Osteoblast (primary cell): ENCODE measurements around the gene OBSL1. TPM values are rescaled to one million over a fixed set of nuclear protein-coding genes. Genes with fewer than 3 reads are reported as not detected.

Experiments used
- DNase-seq: peaks from one replicate; pipeline ENCODE4 v3.0.0; 2011; ENCODE audit warnings: low spot score, mixed read lengths; ENCODE audit not compliant: insufficient read length; ENCODE audit errors: missing footprints
- H2AFZ ChIP-seq: 2 replicates; pipeline ENCODE4 v1.6.0; 2011; ENCODE audit warnings: mild to moderate bottlenecking, low read length
- H3K27ac ChIP-seq: 2 replicates; pipeline ENCODE4 v1.5.1; 2011; ENCODE audit warnings: mild to moderate bottlenecking, low read depth, low read length, moderate library complexity
- H3K27me3 ChIP-seq: 2 replicates; pipeline ENCODE4 v1.6.0; 2012; ENCODE audit warnings: mild to moderate bottlenecking, control low read depth, inconsistent platforms, low read length, moderate library complexity; ENCODE audit not compliant: insufficient read depth
- H3K36me3 ChIP-seq: 2 replicates; pipeline ENCODE4 v1.5.1; 2011; ENCODE audit warnings: mild to moderate bottlenecking, low read length, control low read depth, moderate library complexity; ENCODE audit not compliant: insufficient read depth
- H3K4me1 ChIP-seq: 2 replicates; pipeline ENCODE4 v1.5.1; 2011; ENCODE audit warnings: mild to moderate bottlenecking, low read length, control low read depth, moderate library complexity; ENCODE audit not compliant: insufficient read depth
- H3K4me2 ChIP-seq: 2 replicates; pipeline ENCODE4 v1.6.0; 2011; ENCODE audit warnings: mild to moderate bottlenecking, low read length; ENCODE audit not compliant: insufficient read depth
- H3K4me3 ChIP-seq: fragments of 200-600 bp; sonication (generic); 3 replicates; pipeline ENCODE4 v1.5.1; 2012; ENCODE audit warnings: mild to moderate bottlenecking, low read length, inconsistent platforms; ENCODE audit not compliant: insufficient read depth
- H3K79me2 ChIP-seq: 2 replicates; pipeline ENCODE4 v1.6.0; 2012; ENCODE audit warnings: mild to moderate bottlenecking, low read length, control low read depth, inconsistent platforms; ENCODE audit not compliant: insufficient read depth
- H3K9me3 ChIP-seq: 2 replicates; pipeline ENCODE4 v1.5.1; 2011; ENCODE audit warnings: low read depth, low read length, control low read depth
- H4K20me1 ChIP-seq: 2 replicates; pipeline ENCODE4 v1.6.0; 2012; ENCODE audit warnings: mild to moderate bottlenecking, low read length, control low read depth; ENCODE audit not compliant: insufficient read depth
- CTCF ChIP-seq: IDR thresholded peaks from 2 replicates; pipeline ENCODE4 v1.5.1; 2011; ENCODE audit warnings: mild to moderate bottlenecking, low read depth, low read length, moderate library complexity; ENCODE audit errors: extremely low read depth
- total RNA-seq: library from RNA; depleted of rRNA; stranded (reverse); fragments of >200 nt; gene quantifications from 2 replicates; pipeline ENCODE4 v1.2.3, GENCODE V29; 2012

OBSL1 gene
- total RNA-seq, 1 donor: 65.9 TPM

- H3K36me3 ChIP-seq: peaks cover 31% of the 10 kb centered on the region
- H3K4me3 ChIP-seq: no peak overlapping the region
- H3K4me1 ChIP-seq: peaks cover 12% of the 10 kb centered on the region
Observed at GRCh38 chr2:219507581-219508443, 63.5 kb downstream of the OBSL1 start.

GRCh38 chr2:219506802-219507526, 64.4 kb downstream of the OBSL1 start:
- peaks cover 10% of the 10 kb centered on the region for H3K27me3 ChIP-seq
- no peak for DNase-seq
- H3K4me2 ChIP-seq: no peak overlapping the region
- peaks cover 12% of the 10 kb centered on the region for H3K4me1 ChIP-seq
- no peak for TF ChIP-seq CTCF
- H3K9me3 ChIP-seq: no peaks in the 10 kb centered on the region
- peaks cover 10% of the 10 kb centered on the region for H4K20me1 ChIP-seq
- no peak overlapping the region for H3K4me3 ChIP-seq
- no peaks in the 10 kb centered on the region for H3K79me2 ChIP-seq
- no peak overlapping the region for H3K27ac ChIP-seq
- peaks cover 36% of the 10 kb centered on the region for H3K36me3 ChIP-seq
- no peak overlapping the region for H2AFZ ChIP-seq

More at GRCh38 chr2:219507581-219508443, 63.5 kb downstream of the OBSL1 start:
- H3K9me3 ChIP-seq: no peaks in the 10 kb centered on the region
- no peak overlapping the region for H3K4me2 ChIP-seq
- no peak for DNase-seq
- no peak for TF ChIP-seq CTCF
- H3K79me2 ChIP-seq: no peaks in the 10 kb centered on the region
- H4K20me1 ChIP-seq: peaks cover 10% of the 10 kb centered on the region
- H2AFZ ChIP-seq: no peak overlapping the region
- peaks cover 19% of the 10 kb centered on the region for H3K27me3 ChIP-seq
- no peak overlapping the region for H3K27ac ChIP-seq

GRCh38 chr2:219506153-219506801, 65.1 kb downstream of the OBSL1 start:
- H3K4me2 ChIP-seq: no peak overlapping the region
- peaks cover 6% of the 10 kb centered on the region for H3K27me3 ChIP-seq
- no peak for TF ChIP-seq CTCF
- H3K4me3 ChIP-seq: no peak overlapping the region
- no peaks in the 10 kb centered on the region for H3K9me3 ChIP-seq
- peaks cover 43% of the 10 kb centered on the region for H3K36me3 ChIP-seq
- H3K4me1 ChIP-seq: peaks cover 12% of the 10 kb centered on the region
- H4K20me1 ChIP-seq: peaks cover 15% of the 10 kb centered on the region
- DNase-seq: no peak
- no peak overlapping the region for H2AFZ ChIP-seq
- peaks cover 6% of the 10 kb centered on the region for H3K79me2 ChIP-seq
- H3K27ac ChIP-seq: no peak overlapping the region
